Stimulated activated naive CD8-positive, alpha-beta T cell treated with anti-CD3 and anti-CD28 coated beads, Interleukin-15, Interleukin-2, amounts not matched to agents 100 U/mL and 50 U/mL, for 24 hours (primary cell): ENCODE results near the gene LYPD5.
A peak's percentile ranks its signal among the peaks of the same experiment; 100 is the strongest.
"Not testable (repeated sequence)": the region's sequence is repeated elsewhere in the genome, so short reads cannot be mapped to it uniquely, and the experiment has no call there.

Experiments
- ATAC-seq: fragments of 150-1000 bp; cut with Tn5 transposase; one replicate; pipeline ENCODE4 v1.10.0; 2021
- DNase-seq: peaks from one replicate; pipeline ENCODE4 v3.0.0; 2021

Gene LYPD5

GRCh38 chr19:43778651-43779050 lies 23.6 kb downstream of the LYPD5 start:
- no peak for DNase-seq

DNA sequence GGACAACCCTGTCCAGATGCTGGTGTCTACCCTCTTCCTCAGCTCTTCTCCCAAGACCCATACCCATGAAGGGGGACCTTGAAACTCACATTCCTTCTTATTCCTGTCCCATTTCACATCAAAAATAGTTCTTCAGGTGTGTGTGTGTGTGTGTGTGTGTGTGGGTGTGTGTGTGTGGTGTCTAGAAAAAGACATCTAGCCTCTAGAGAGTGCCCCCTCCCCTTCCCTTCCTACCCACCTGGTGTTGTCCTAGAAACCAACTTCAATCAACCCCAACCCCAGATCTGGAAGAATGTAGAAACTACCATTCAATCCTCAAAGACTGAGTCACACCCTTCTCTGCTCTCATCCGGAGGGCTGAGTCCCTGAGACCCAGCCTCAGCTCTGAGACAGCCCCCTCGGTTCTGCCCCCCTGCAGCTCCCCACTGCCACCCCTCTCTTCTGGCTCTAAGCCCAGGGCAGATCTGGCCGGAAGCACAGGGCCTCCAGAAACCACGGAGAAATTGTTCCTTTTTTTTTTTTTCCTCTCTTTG lies 25.0 kb downstream of the LYPD5 start:
- ATAC-seq (peak; percentile 21), DNase-seq (peak; percentile 44)

More at GRCh38 chr19:43778651-43779050, 23.6 kb downstream of the LYPD5 start:
- no peak for ATAC-seq

- ATAC-seq (peak; percentile 64), DNase-seq (peak; percentile 79)
These were observed 26.0 kb downstream of the LYPD5 start for GRCh38 chr19:43776286-43776685.

DNA sequence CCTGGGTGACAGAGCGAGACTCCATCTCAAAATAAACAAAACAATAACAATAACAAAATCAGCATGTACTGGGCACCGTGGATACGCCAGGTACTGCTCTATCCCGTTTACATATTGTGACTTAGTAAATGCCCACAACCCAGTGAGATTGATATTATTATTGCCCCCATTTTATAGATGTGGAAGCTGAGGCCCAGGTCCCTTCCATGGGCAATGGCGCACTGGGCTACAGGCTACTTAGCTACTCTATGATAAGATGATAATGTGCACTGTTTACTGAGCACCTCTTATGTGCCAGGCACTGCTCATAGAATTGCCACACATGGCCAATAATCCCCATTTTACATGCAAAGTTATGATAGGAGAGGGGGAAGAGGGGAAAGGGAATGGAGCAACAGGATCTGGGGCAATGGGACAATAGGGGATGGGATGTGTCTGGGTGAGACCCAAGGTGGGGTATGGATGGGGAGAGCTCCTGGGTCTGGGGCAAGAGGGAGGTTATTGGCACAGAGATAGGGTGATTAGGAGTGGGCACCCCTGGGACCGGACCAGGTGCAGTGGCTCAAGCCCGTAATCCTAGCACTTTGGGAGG lies 26.9 kb downstream of the LYPD5 start:
- ATAC-seq (no peak), DNase-seq (no peak)

GRCh38 chr19:43774940-43775258 lies 27.3 kb downstream of the LYPD5 start:
- DNase-seq, ATAC-seq: not testable (repeated sequence)

DNA sequence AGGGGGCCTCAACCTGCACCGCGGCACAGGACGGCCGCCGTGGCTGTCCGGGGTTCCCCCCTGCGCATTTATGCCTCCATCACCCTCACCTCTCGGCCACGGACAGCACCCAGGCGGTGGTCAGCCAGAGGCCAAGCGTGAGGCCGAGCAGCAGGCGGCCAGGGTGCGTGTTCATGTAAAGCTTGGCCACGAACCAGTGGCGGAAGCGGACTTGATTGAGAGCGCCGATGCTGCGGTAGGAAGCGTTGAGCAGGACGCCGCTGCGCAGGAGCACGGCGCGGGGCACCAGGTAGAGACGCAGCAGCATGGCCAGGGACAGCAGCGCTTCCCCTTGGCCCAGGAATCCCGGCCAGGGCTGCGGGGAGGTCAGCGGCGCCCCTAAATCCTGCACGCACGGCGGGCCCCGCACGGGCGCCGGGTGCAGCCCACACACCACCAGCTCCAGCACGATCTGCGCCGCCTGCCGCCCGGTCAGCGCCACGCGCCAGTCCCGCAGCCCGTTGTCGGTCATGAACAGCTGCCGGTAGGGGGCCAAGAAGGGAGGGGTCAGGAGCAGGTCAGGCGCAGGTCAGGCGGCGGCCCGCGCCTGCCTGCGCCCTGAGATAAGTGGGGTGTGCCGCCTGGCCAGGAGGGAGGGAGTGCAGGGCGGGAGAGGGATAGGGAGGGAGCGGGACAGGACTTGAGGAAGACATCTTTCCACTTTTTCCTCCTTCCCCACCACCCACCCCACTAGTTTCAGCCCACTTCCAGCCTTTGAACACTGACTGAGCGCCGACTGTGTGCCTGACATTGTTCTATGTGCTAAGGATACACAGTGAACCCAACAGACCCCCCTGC lies 27.9 kb downstream of the LYPD5 start:
- ATAC-seq: no peak

DNA sequence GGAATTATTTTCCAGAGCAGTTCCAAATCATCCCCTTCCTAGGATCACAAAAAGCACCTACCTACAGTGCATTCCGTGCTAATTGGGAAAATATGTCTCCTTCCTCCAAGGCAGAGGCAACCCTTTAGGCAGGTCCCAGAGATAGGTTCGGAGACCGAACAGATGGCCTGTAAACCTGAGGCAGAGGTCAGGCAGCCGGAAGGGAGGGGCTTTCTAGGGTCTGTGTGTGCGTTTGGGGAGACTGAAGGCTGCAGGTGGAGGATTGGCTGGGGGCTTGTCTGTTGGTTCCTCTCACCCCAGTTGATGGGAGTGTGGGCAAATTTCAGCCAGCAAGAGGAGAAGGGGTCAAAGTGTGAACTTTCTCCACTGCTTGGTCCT lies 28.5 kb downstream of the LYPD5 start:
- DNase-seq (no peak), ATAC-seq (no peak)

More for the DNA sequence above, 27.9 kb downstream of the LYPD5 start:
- no peak for DNase-seq

DNA sequence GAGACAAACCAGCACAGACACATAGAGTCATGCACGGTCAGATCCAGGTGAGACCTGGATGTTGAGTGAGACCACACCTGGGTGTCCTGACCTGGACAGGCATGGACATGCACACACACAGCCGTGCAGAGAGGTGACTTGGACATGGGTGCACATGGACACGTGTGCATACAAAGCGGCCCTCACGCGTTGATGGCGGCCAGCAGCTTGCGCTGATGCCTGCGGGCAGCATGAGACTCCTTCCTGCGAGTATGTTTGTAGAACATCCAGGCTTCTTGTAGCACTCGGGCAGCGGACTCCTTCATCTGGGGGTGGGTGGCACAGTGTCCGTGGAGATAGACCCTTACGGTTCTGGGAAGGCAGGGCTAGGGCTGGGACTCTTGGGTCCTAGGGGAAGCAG lies 33.0 kb downstream of the LYPD5 start:
- ATAC-seq: no peak
- no peak for DNase-seq

GRCh38 chr19:43768273-43769050 lies 33.8 kb downstream of the LYPD5 start:
- no peak for ATAC-seq
- no peak for DNase-seq

DNA sequence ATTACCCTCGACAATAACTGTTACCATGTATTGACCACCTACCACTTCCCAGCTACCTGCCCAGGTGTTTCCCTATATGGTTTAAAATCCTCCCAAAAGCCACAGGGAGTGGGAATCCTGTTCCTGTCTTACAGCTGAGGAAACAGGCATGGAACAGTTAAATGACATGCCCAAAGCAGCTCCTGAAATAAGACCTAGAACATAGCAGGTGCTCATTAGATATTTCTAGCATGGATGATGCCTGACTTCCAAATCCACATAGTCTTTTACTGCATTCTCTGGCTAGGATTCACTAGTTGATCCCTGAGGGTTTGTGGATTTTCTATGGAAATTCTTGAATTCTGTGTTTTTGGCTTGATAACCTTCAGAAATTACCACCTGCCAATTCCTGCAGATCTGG lies 34.4 kb downstream of the LYPD5 start:
- ATAC-seq (no peak), DNase-seq (no peak)

- no peak for ATAC-seq
- no peak for DNase-seq
These were observed 34.9 kb downstream of the LYPD5 start for GRCh38 chr19:43767316-43767715.

DNA sequence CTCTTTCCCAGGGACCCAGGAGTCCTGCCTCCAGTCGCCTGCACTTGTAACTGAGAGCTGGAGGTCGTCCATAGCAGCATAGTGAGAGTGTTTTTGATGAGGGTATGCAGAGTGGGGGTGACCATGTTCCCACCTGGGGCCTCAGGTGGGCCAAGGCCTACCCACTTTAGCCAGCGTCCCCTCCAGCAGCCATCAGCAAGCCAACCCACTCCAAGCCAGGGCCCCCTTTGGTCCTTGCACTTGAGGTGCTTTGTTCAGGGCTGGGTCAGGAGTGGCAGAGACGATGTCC lies 35.5 kb downstream of the LYPD5 start:
- no peak for DNase-seq

DNA sequence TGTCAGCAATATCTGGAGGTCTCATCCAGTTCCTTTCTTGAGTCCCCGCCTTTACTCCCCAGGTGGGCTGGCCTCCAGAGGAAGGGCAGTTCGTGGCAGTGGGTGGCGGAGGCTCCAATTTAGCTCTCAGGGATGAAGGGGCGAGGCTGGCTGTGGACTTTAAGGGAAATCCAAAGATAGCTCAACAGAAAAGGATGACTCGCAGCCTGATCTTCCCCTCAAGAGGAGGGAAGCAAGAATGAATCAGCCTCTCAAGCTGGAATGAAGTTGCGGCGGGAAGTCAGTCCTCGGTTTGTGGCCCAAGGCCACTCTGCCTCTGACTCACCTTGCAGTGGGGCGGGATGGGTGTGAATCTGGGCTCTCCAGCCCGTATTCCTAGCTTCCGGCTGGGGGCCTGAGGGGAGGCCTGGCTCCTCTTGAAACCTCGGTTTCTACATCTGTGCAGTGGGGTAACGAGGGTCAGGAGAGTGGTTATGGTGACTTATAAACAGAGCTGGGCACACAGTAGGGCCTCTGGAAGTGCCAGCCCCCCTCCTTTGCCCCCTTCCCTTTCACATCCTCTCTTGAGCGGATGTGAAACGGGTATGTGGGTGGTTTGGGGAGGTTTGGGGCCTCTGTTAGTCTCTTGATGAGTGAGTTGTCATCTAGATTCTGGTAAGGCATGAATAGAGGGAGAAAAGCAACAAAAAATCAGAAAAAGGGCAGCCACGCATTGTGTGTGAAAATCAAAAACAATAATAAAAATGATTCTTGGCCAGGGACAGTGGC lies 37.0 kb downstream of the LYPD5 start:
- peak; percentile 86 for ATAC-seq

More for the DNA sequence above, 35.5 kb downstream of the LYPD5 start:
- ATAC-seq: no peak

GRCh38 chr19:43764684-43765083 lies 37.6 kb downstream of the LYPD5 start:
- ATAC-seq, DNase-seq: not testable (repeated sequence)

More for the DNA sequence above, 37.0 kb downstream of the LYPD5 start:
- DNase-seq: peak; percentile 85

DNA sequence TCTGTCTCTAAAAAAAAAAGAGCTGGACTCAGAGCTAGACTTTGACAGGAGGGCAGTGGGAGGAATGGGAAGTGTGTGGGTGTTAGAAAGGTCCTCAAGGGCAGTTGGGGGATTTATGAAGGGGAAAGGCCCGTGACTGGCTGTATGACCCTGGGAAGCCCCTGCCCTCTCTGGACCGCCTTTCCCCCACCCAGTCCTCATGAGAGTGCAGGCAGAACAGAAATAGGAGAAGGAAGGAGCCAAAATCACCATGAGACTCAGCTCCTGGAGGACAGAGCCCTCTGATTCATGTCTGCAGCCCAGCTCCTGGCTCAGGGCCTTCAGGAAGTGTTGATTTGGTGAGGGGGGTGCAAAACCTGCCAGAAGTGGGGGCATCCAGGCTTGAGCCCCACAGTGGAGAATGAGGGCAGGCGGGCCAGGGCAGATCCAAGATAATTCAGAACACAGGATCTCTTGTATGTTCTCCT lies 38.7 kb downstream of the LYPD5 start:
- ATAC-seq: peak; percentile 7
- DNase-seq: peak; percentile 52

- DNase-seq (no peak), ATAC-seq (no peak)
These were observed 39.4 kb downstream of the LYPD5 start for GRCh38 chr19:43762814-43763213.

- ATAC-seq (no peak), DNase-seq (no peak)
These were observed 41.3 kb downstream of the LYPD5 start for GRCh38 chr19:43760941-43761340.

GRCh38 chr19:43759515-43759914 lies 42.7 kb downstream of the LYPD5 start:
- DNase-seq (no peak), ATAC-seq (no peak)

DNA sequence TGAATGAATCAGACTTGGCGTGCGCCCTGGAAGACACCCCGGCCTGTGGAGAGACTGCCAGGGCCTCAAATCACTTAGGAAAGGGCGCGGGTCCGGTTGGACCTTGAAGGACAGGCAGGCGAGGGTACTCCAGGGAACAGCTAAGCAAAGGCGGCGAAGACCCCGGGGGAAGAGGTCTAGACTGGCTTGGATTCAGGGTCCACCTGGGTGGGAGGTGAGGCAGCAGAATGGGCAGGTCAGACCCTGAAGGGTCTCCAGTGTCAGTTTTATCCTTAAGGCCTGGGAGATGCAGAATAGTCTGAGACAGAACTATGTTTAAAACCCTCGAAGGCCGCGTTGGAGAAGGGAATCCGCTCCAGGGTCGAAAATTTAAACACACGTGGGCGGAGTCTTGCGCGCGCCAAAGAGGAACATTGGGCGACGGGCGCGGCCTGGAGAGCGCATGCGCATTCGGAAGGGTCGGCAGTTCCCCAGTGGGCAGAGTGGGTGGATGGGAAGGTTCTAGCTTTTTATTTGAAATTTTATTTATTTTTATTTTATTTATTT lies 46.9 kb downstream of the LYPD5 start:
- ATAC-seq: no peak
- peak; percentile 89 for DNase-seq

DNA sequence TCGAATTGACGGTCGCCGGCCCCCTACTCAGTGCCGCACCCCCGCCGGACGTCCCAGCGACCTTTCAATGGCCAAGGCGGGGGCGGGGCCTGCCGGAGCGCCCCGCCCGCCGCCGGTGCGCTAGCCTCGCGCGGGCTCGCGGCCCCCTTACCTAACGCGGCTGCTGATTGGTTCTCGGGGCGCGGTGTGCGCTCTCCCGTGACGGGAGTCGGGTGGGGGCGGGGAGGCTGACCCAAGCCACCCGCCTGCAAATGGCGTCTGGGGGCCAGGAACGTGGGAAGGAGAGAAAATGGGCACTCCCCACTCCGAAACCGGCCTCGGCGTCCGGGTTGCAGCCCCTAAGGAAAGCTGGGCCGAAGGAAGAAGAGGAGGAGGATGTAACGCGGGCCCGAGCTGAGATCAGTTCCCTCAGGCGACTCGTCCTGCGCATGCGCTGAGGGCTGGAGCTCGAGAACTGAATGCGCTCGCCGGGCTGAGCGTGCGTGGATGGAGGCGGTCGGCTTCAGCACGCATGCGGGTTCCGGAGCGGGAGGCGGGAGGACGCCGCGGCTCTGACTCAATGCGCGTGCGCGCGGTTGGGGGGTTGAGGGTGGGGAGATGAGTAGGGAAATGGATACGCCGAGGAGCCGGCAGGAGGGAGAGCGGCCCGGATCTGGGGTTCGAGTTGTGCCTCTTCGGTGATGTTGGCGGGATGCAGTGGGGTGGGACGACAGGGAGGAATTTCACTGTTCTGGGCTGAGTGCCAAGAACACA lies 47.6 kb downstream of the LYPD5 start, which contains the start of gene SMG9:
Gene SMG9, minus strand, starts transcription at position 460 of the 753 bp plus-strand sequence. CDS start 4,221 bp downstream, outside the sequence.
- DNase-seq (peak; percentile 99), ATAC-seq (peak; percentile 79)

DNA sequence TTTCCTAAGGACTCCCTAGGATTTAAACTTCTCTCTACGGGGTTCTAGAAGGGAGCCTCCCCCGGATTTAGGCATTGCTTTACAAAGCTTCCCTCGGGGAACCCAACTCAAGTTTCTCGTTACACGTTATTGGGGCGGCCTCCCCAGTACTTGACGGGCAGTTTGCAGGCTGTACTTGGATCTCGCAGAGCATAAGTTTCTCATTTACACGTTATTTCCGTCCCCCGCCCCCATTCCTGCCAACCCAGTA lies 48.1 kb downstream of the LYPD5 start:
- DNase-seq: no peak
- no peak for ATAC-seq
